DMS53 treated with DMSO at 0.1 percent for 48 hours (cell line): Measurements from ENCODE around the gene C3orf18.
"Not testable (repeated sequence)": the region's sequence is repeated elsewhere in the genome, so short reads cannot be mapped to it uniquely, and the experiment has no call there.

Experiments
- DNase-seq: peaks from one replicate; lab custom pipeline; 2025; ENCODE audit not compliant: unreplicated experiment; lab: John Stamatoyannopoulos, UW

C3orf18 gene

GRCh38 chr3:50525191-50525910, 42.2 kb downstream of the C3orf18 start:
- no peak for DNase-seq

- DNase-seq, result no peak
Observed at GRCh38 chr3:50524746-50525145, 42.8 kb downstream of the C3orf18 start.

- no peak for DNase-seq
Observed at GRCh38 chr3:50523279-50523811, 44.2 kb downstream of the C3orf18 start.

GRCh38 chr3:50521572-50521971, 46.0 kb downstream of the C3orf18 start:
- no peak for DNase-seq

- no peak for DNase-seq
Observed at GRCh38 chr3:50520849-50521248, 46.7 kb downstream of the C3orf18 start.

GRCh38 chr3:50519471-50520089, 48.0 kb downstream of the C3orf18 start:
- DNase-seq, result peak; percentile 29

GRCh38 chr3:50518436-50518835, 49.1 kb downstream of the C3orf18 start:
- DNase-seq, result no peak

GRCh38 chr3:50517721-50518206, 49.8 kb downstream of the C3orf18 start:
- no peak for DNase-seq

GRCh38 chr3:50516440-50516871, 51.1 kb downstream of the C3orf18 start:
- DNase-seq, result no peak

GRCh38 chr3:50515565-50516439, 51.7 kb downstream of the C3orf18 start:
- no peak for DNase-seq

GRCh38 chr3:50512908-50513307, 54.6 kb downstream of the C3orf18 start:
- not testable (repeated sequence) for DNase-seq

GRCh38 chr3:50512131-50512530, 55.4 kb downstream of the C3orf18 start:
- DNase-seq, result no peak

GRCh38 chr3:50510325-50510724, 57.2 kb downstream of the C3orf18 start:
- DNase-seq, result no peak

GRCh38 chr3:50509715-50510114, 57.8 kb downstream of the C3orf18 start:
- no peak for DNase-seq

GRCh38 chr3:50508821-50509220, 58.7 kb downstream of the C3orf18 start:
- no peak for DNase-seq
